ENCODE measurements around the gene FRMD4A.

DNA sequence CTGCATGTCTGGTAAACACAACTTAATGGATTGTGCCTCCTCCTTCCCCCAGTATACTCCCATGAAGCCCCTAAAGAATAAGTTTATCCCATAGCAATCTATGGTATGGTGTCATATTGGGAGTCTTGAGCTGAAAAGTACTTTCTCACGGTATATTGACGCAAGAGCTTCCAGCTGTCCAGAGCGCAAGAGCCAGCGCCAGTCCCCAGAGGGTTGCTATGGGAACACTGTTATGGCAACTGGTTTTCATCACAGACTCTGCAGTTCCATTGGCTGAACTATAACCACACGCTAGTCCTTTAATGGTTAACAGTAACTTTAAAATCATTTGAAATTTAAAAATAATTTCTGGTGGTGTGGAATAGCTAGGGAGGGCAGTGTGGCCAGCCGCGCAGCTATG lies 697.0 kb downstream of the FRMD4A start:
- TF ChIP-seq, protein P1, sequence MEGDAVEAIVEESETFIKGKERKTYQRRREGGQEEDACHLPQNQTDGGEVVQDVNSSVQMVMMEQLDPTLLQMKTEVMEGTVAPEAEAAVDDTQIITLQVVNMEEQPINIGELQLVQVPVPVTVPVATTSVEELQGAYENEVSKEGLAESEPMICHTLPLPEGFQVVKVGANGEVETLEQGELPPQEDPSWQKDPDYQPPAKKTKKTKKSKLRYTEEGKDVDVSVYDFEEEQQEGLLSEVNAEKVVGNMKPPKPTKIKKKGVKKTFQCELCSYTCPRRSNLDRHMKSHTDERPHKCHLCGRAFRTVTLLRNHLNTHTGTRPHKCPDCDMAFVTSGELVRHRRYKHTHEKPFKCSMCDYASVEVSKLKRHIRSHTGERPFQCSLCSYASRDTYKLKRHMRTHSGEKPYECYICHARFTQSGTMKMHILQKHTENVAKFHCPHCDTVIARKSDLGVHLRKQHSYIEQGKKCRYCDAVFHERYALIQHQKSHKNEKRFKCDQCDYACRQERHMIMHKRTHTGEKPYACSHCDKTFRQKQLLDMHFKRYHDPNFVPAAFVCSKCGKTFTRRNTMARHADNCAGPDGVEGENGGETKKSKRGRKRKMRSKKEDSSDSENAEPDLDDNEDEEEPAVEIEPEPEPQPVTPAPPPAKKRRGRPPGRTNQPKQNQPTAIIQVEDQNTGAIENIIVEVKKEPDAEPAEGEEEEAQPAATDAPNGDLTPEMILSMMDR (IDR thresholded peaks at IDR 0.05; ENCODE audit: poor library complexity), result no peak
- TF ChIP-seq EZH2 (IDR thresholded peaks at IDR 0.05; ENCODE audit: borderline replicate concordance) (no peak), EZH2phosphoT487 (IDR thresholded peaks at IDR 0.05; ENCODE audit: low read depth, severe bottlenecking, unreplicated experiment) (no peak)

All from hepatocyte (in vitro differentiated cells).